Activated CD8-positive, alpha-beta T cell treated with anti-CD3 and anti-CD28 coated beads for 36 hours (primary cell): Measurements from ENCODE around the gene ZNF763. TPM values are rescaled to one million over a fixed set of nuclear protein-coding genes. Genes with fewer than 3 reads are reported as not detected.
"Not testable (repeated sequence)": the region's sequence is repeated elsewhere in the genome, so short reads cannot be mapped to it uniquely, and the experiment has no call there.

Experiments used
- ATAC-seq: fragments of 200-7000 bp; cut with Tn5 transposase; one replicate; pipeline ENCODE4 v1.10.0; 2021; ENCODE audit warnings: mild to moderate bottlenecking, moderate library complexity
- CTCF ChIA-PET: fragments of 350-600 bp; sonication (Branson Sonifier 250); formaldehyde crosslinking; loops from one replicate; lab custom pipeline; 2021; ENCODE audit warnings: antibody characterized with exemption; lab: Charles Lee
- POLR2A ChIA-PET: fragments of 350-600 bp; sonication (Branson Sonifier 250); formaldehyde crosslinking; loops from one replicate; lab custom pipeline; 2021; ENCODE audit warnings: antibody characterized with exemption; lab: Charles Lee
- DNase-seq: peaks from one replicate; pipeline ENCODE4 v3.0.0-alpha.2; 2020
- H3K27ac Mint-ChIP-seq: one replicate; pipeline ENCODE4 v1.8.0; 2021; ENCODE audit warnings: mild to moderate bottlenecking, mixed read lengths
- H3K27me3 Mint-ChIP-seq: one replicate; pipeline ENCODE4 v1.8.0; 2021; ENCODE audit warnings: mixed read lengths
- H3K36me3 Mint-ChIP-seq: one replicate; pipeline ENCODE4 v1.8.0; 2021; ENCODE audit warnings: low read depth, mixed read lengths
- H3K4me1 Mint-ChIP-seq: one replicate; pipeline ENCODE4 v1.8.0; 2021; ENCODE audit warnings: low read depth, mixed read lengths
- H3K4me3 Mint-ChIP-seq: one replicate; pipeline ENCODE4 v1.8.0; 2021; ENCODE audit warnings: mild to moderate bottlenecking, moderate library complexity, mixed read lengths
- H3K9me3 Mint-ChIP-seq: one replicate; pipeline ENCODE4 v1.8.0; 2021; ENCODE audit warnings: mixed read lengths
- CTCF ChIP-seq: fragments of 200-600 bp; IDR thresholded peaks from one replicate; pipeline ENCODE4 v1.8.0; 2022; ENCODE audit warnings: antibody characterized with exemption, mild to moderate bottlenecking
- intact Hi-C: fragments of 100-400 bp; cut with micrococcal nuclease; formaldehyde crosslinking; loops from one replicate; pipeline ENCODE4 v1.10.0; 2022
- total RNA-seq, 2 experiments: library from RNA; stranded (reverse); gene quantifications; one replicate each; pipeline ENCODE4 v1.2.3, GENCODE V29; 2021

Gene ZNF763
- 1 to 10 TPM in 1 of 2 experiments, under 1 TPM in 1; 0.83 to 1.7 TPM for total RNA-seq

- peaks cover 24% of the 10 kb centered on the region for H3K4me1 Mint-ChIP-seq
- POLR2A ChIA-PET, result interaction anchor here (1.0 to 1.7 kb wide), 4 partner anchors 23 to 89 kb away, joined by 3 to 13 read pairs (median 3); no protein-coding TSS in a partner anchor
- intact Hi-C loops, result loop anchor here (2.0 kb wide), 1 partner anchor 176 kb away; the partner anchor contains the start of gene ZNF20
- H3K4me3 Mint-ChIP-seq, result peak within 1 kb of the TSS; percentile 88
- H3K36me3 Mint-ChIP-seq, result no peaks in the 10 kb centered on the region
- CTCF ChIA-PET, result interaction anchor here (0.9 to 3.5 kb wide), 9 partner anchors 15 to 173 kb away, joined by 3 to 76 read pairs (median 9); partner anchors contain the start of genes ZNF491, ZNF700 and ZNF878
- no peak for TF ChIP-seq CTCF
- peak within 1 kb of the TSS; percentile 92 for H3K27ac Mint-ChIP-seq
- ATAC-seq, result peak; percentile 97
- no peaks in the 10 kb centered on the region for H3K27me3 Mint-ChIP-seq
- DNase-seq, result peak; percentile 97
- H3K9me3 Mint-ChIP-seq, result no peaks in the 10 kb centered on the region
These were observed at the start of gene ZNF763 for GRCh38 chr19:11964858-11965645. Gene ZNF763, plus strand, starts transcription at chr19:11965040. Its CDS starts 169 bp downstream, at chr19:11965209.

GRCh38 chr19:11921852-11922495, 42.9 kb upstream of the ZNF763 start:
- DNase-seq (no peak), ATAC-seq (no peak)
- no peak overlapping the region for H3K27ac Mint-ChIP-seq
- peaks cover 11% of the 10 kb centered on the region for H3K36me3 Mint-ChIP-seq
- no peaks in the 10 kb centered on the region for H3K27me3 Mint-ChIP-seq
- intact Hi-C loops, result no loop called here
- peaks cover 22% of the 10 kb centered on the region for H3K4me1 Mint-ChIP-seq
- POLR2A ChIA-PET, result no interaction called here
- H3K9me3 Mint-ChIP-seq, result peaks cover 2% of the 10 kb centered on the region
- no peak for TF ChIP-seq CTCF
- H3K4me3 Mint-ChIP-seq, result no peak overlapping the region
- CTCF ChIA-PET, result interaction anchor here (0.8 to 4.9 kb wide), 9 partner anchors 13 to 217 kb away, joined by 3 to 88 read pairs (median 19); partner anchors contain the start of genes ZNF20 and ZNF491

GRCh38 chr19:11924886-11925650, 39.8 kb upstream of the ZNF763 start, which contains the start of gene ZNF700:
Gene ZNF700, plus strand, starts transcription at chr19:11925107. Its CDS starts 104 bp downstream, at chr19:11925211.
- Mint-ChIP-seq H3K9me3 (peaks cover under 1% of the 10 kb centered on the region), H3K4me3 (peak within 1 kb of the TSS; percentile 93), H3K36me3 (peaks cover 32% of the 10 kb centered on the region), H3K27me3 (no peaks in the 10 kb centered on the region), H3K27ac (peak within 1 kb of the TSS; percentile 99), H3K4me1 (peaks cover 39% of the 10 kb centered on the region)
- intact Hi-C loops, result loop anchor here (2.0 kb wide), 1 partner anchor 64 kb away; no protein-coding TSS in a partner anchor
- no peak for TF ChIP-seq CTCF
- POLR2A ChIA-PET, result interaction anchor here (0.7 to 2.8 kb wide), 5 partner anchors 63 to 215 kb away, joined by 3 to 15 read pairs (median 4); partner anchors contain the start of gene ZNF20
- peak; percentile 94 for ATAC-seq
- peak; percentile 99 for DNase-seq
- CTCF ChIA-PET, result interaction anchor here (1.1 to 4.9 kb wide), 15 partner anchors 33 to 287 kb away, joined by 3 to 88 read pairs (median 10); partner anchors contain the start of genes ZNF20, ZNF491, ZNF763 and ZNF878

GRCh38 chr19:11925651-11926187, 39.1 kb upstream of the ZNF763 start:
- peaks cover 38% of the 10 kb centered on the region for H3K36me3 Mint-ChIP-seq
- CTCF ChIA-PET, result interaction anchor here (2.8 to 4.9 kb wide), 3 partner anchors 39 to 213 kb away, joined by 36 to 88 read pairs (median 45); partner anchors contain the start of genes ZNF20 and ZNF763
- H3K9me3 Mint-ChIP-seq, H3K27me3 Mint-ChIP-seq, ATAC-seq: not testable (repeated sequence)
- peaks cover 45% of the 10 kb centered on the region for H3K4me1 Mint-ChIP-seq
- H3K27ac Mint-ChIP-seq, result peak overlapping the region; percentile 94
- POLR2A ChIA-PET, result interaction anchor here (0.9 to 2.8 kb wide), 2 partner anchors 62 to 214 kb away, joined by 4 to 15 read pairs; partner anchors contain the start of gene ZNF20
- intact Hi-C loops, result loop anchor here (2.0 kb wide), 1 partner anchor 63 kb away; no protein-coding TSS in a partner anchor
- DNase-seq, result peak; percentile 52
- peak overlapping the region; percentile 93 for H3K4me3 Mint-ChIP-seq
